BE2C (cell line): Measurements from ENCODE around the gene TBX19. TPM values are rescaled to one million over a fixed set of nuclear protein-coding genes. Genes with fewer than 3 reads are reported as not detected.

ENCODE experiments used
- DNase-seq: peaks from one replicate; pipeline ENCODE4 v3.0.0-alpha.2; 2020
- H3K27me3 ChIP-seq: fragments of 250-450 bp; sonication (Bioruptor Pico); 2 replicates; pipeline ENCODE4 v1.5.1; 2020; ENCODE audit warnings: mild to moderate bottlenecking
- H3K36me3 ChIP-seq: fragments of 250-450 bp; sonication (Bioruptor Pico); 2 replicates; pipeline ENCODE4 v1.5.1; 2020; ENCODE audit warnings: mild to moderate bottlenecking
- H3K4me1 ChIP-seq: fragments of 250-450 bp; sonication (Bioruptor Pico); 2 replicates; pipeline ENCODE4 v1.5.1; 2020
- H3K4me3 ChIP-seq: 2 replicates; pipeline ENCODE4 v1.5.1; 2011; ENCODE audit warnings: low read depth, low read length
- H3K9me3 ChIP-seq: fragments of 250-450 bp; sonication (Bioruptor Pico); 2 replicates; pipeline ENCODE4 v1.5.1; 2020
- polyA plus RNA-seq: library from polyadenylated mRNA; unstranded; fragments of >200 nt; gene quantifications from one replicate; pipeline ENCODE4 v1.2.1, GENCODE V29; 2012; ENCODE audit warnings: low read depth, missing spikeins; ENCODE audit not compliant: insufficient read length, insufficient read depth
- TF ChIP-seq, protein P1 (sequence below): IDR thresholded peaks from 2 replicates; pipeline ENCODE4 v1.5.1; 2012; ENCODE audit warnings: mild to moderate bottlenecking, low read depth, low read length

TBX19 gene
- 1.6 TPM for polyA plus RNA-seq

DNA sequence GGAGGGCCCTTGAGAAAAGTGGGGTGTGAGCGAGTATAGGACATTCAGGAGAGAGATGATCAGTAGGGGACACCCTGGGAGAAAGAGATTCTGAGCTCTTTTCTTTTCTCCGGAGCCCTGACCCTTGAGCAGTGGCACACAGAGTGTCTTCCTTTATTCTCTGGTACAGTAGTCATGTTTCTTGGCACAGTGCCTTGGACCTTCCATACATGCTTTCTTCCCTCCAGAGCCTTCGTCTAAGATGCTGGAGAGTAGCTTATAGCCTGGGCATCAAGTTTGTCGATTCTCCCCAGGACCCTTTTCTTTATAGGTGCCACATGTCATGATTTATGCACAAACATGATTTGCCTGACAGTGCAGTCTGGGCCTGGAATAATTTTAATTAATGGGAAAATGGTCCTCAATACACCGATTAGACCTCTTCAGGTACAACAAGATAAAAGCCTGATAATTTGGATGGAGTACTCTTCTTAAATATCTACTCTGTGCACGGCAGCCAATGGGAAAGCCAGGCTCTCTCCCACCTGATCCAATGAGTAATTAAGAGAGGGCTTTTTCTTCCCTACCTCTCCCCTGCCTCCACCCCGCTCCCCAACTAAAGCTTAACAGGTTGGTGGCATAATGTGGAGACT is at the start of gene TBX19:
Gene TBX19 (plus strand): TSS at position 582 of the 632 bp plus-strand sequence. CDS start 214 bp downstream, outside the sequence.
- Histone ChIP-seq H3K4me1 (no peaks in the 10 kb centered on the region), H3K9me3 (no peaks in the 10 kb centered on the region), H3K36me3 (no peaks in the 10 kb centered on the region), H3K27me3 (no peaks in the 10 kb centered on the region), H3K4me3 (no peak within 1 kb of the TSS)
- no peak for DNase-seq
- TF ChIP-seq, protein P1, sequence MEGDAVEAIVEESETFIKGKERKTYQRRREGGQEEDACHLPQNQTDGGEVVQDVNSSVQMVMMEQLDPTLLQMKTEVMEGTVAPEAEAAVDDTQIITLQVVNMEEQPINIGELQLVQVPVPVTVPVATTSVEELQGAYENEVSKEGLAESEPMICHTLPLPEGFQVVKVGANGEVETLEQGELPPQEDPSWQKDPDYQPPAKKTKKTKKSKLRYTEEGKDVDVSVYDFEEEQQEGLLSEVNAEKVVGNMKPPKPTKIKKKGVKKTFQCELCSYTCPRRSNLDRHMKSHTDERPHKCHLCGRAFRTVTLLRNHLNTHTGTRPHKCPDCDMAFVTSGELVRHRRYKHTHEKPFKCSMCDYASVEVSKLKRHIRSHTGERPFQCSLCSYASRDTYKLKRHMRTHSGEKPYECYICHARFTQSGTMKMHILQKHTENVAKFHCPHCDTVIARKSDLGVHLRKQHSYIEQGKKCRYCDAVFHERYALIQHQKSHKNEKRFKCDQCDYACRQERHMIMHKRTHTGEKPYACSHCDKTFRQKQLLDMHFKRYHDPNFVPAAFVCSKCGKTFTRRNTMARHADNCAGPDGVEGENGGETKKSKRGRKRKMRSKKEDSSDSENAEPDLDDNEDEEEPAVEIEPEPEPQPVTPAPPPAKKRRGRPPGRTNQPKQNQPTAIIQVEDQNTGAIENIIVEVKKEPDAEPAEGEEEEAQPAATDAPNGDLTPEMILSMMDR, result no peak

DNA sequence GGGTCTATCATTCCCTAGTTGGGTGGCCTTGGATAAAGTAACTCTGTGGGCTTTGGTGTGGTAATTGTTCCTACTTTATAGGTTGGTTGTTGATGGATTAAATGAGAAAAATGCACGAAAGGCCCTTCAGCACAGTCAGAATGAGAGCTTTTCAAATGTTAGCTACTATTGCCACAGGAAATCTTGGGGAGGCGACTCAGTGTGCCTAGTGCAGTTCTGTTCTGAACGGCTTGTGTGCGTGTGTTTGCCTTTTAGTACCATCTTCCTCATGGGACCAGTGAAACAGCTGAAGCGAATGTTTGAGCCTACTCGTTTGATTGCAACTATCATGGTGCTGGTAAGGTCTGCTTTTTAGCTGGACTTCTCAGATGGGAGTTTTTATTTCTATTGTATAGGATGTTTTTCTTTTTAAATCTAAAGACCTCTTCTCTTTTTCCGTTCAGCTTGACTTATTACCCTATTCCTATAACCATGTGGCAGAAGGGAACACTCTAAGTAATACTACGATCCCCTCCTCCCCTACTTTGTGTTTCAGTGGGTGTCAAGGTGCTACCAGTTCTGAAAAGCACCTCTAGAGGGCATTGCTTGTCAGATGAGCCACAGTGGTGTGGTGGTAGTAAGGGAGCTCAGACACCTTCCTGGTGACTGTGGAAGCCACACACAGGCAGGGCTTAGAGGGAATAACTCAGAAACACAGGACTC is 45.7 kb upstream of the TBX19 start:
- no peaks in the 10 kb centered on the region; the same call in 1 of the 2 replicates for H3K4me1 ChIP-seq
- TF ChIP-seq, protein P1, result peak; percentile 85
- H3K27me3 ChIP-seq, result no peaks in the 10 kb centered on the region
- H3K9me3 ChIP-seq, result no peaks in the 10 kb centered on the region
- peaks cover 30% of the 10 kb centered on the region for H3K36me3 ChIP-seq
- H3K4me3 ChIP-seq, result no peak overlapping the region
- DNase-seq, result peak; percentile 49

DNA sequence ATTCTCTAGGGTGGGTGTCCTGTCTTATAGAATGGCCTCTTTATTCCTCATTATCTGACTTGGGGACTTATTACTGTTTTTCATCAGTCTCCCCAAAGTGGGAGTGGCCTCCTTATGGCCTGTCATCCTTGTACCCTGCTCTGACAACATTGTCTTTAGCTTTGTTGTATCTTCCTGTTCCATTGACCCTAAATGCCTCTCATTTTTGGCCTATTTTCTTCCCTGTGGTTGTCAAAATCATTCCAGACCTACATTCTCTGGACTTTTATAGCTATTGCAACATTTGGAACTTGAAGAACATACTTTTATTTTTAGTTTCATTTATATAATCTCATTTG is 45.2 kb upstream of the TBX19 start:
- Histone ChIP-seq H3K4me3 (no peak overlapping the region), H3K27me3 (no peaks in the 10 kb centered on the region), H3K9me3 (no peaks in the 10 kb centered on the region), H3K4me1 (no peaks in the 10 kb centered on the region; the same call in 1 of the 2 replicates), H3K36me3 (peaks cover 30% of the 10 kb centered on the region)
- TF ChIP-seq, protein P1, result no peak
- no peak for DNase-seq

DNA sequence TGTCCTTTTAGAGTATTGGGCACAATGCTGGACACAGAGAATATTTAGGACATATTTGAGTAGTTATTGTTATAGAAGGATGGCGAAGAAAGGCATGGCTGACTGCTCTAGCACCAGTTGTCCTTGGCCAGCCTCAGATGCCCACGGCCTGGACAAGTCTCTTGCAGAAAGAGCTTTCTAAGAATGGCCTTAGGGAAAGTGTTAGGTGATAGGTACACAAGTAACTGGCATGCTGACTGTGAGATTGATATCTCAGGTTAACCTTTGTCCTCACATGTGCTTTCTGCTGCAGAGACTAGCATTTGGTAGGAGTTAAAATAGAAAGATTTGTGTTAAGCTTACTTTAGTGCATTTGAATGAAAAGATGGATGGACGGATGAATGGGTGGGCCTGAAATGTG is 44.7 kb upstream of the TBX19 start:
- TF ChIP-seq, protein P1, result no peak
- DNase-seq, result no peak
- Histone ChIP-seq H3K27me3 (no peaks in the 10 kb centered on the region), H3K4me1 (no peaks in the 10 kb centered on the region; the same call in 1 of the 2 replicates), H3K36me3 (peaks cover 30% of the 10 kb centered on the region), H3K9me3 (no peaks in the 10 kb centered on the region), H3K4me3 (no peak overlapping the region)

DNA sequence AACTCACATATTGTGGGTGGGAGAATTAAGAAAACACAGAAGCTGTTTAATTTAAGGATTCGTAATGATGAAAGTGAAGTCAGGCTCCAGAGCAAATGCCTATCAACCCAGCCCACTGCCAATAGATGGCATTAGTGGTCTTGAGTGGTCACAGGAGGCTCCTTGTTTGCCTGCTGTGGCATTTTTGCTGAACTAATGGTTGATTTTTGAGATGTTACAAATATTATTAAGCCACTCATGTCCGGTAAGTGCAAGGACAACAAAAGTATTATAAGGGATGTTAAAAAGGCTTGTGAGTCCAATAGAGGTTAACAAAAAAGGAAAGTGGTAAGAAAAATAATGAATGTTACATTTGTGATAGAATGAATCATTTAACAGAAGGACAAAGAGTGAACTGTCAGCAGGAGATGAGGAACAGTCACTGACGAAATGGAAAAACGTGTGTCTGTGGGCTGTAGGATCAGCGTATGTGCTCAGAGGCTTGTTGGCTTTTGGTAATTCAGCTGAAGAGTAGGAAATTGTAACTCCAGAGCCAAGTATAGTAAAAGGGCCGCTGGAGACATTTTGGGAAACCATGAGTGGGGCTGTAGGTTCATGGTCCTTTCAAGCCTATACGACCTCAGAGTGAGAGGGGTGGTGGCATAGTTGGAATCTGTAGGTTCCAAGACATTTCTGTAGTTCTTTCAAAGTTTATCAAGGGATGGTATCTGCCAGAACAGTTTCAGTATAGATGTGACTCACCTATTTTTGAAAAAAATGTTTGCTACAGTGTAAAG is 43.7 kb upstream of the TBX19 start:
- TF ChIP-seq, protein P1, result no peak
- Histone ChIP-seq H3K36me3 (peaks cover 30% of the 10 kb centered on the region), H3K9me3 (no peaks in the 10 kb centered on the region), H3K27me3 (no peaks in the 10 kb centered on the region), H3K4me3 (no peak overlapping the region), H3K4me1 (no peaks in the 10 kb centered on the region; the same call in 1 of the 2 replicates)
- DNase-seq, result no peak
